HG03095 (cell line): ENCODE results near the gene ACOX3.
A peak's percentile ranks its signal among the peaks of the same experiment; 100 is the strongest.
"Not testable (repeated sequence)": the region's sequence is repeated elsewhere in the genome, so short reads cannot be mapped to it uniquely, and the experiment has no call there.

Source experiments
- ATAC-seq: cut with Tn5 transposase; IDR thresholded peaks from one replicate; pipeline ENCODE4 v1.9.1; 2021; ENCODE audit warnings: moderate library complexity; ENCODE audit not compliant: unreplicated experiment

Gene ACOX3

DNA sequence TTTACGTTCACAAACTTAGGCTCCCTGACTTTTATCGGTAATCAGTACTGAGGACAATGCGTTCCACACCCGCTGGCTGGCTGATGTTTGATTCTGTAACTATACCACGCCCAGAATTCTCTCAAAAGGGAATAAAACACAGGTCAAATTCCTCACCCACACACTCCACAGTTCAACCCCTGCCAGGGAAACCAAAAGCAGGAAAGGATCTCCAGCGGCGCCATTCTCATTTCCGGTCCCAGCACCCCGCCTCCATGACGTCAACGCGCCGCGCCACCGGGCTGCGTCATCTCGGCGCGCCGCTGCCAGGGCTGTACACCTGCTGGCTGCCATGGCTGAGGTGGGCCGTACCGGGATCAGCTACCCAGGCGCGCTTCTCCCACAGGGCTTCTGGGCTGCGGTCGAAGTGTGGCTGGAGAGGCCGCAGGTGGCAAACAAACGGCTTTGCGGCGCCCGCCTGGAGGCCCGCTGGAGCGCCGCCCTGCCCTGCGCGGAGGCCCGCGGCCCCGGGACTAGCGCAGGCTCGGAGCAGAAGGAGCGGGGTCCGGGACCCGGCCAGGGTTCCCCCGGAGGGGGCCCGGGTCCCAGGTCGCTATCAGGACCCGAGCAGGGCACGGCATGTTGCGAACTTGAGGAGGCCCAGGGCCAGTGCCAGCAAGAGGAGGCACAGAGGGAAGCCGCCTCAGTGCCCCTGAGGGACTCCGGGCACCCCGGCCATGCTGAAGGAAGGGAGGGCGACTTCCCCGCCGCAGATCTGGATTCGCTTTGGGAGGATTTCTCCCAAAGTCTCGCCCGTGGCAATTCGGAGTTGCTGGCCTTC is at the start of gene ACOX3, which contains the start of gene TRMT44:
ACOX3 (minus strand) TSS at position 232 of the 820 bp plus-strand sequence. CDS start 24,202 bp downstream, outside the sequence.
TRMT44 (plus strand) TSS at position 286 of the 820 bp plus-strand sequence; CDS start at position 332, 46 bp downstream.
- peak; percentile 81 for ATAC-seq

DNA sequence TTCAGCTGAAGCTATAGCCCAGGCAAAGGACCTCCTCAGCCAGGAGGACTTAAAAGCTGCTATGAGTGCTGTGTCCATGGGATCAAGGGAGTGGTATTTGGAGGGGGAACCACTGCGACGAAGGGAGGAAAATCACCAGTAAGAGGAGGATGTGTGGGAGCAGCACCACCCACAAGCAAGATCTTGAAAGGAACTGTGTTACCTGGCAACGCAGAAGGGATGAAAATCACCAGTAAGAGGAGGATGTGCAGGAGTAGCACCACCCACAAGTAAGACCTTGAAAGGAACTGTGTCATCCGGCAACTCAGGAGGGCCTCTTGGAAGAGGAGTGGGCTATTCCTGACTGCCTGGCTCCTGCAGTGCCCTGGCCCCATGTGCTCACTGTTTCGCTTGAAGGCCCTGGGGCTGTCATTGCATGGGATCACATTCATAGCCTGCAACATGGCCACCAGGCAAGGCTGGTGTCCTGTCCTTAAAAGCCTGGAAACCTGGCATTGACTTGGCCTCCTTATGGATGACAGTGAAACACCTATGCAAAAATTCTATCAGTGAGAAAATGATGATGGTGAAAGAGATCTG is 48.4 kb upstream of the ACOX3 start:
- ATAC-seq: no peak

DNA sequence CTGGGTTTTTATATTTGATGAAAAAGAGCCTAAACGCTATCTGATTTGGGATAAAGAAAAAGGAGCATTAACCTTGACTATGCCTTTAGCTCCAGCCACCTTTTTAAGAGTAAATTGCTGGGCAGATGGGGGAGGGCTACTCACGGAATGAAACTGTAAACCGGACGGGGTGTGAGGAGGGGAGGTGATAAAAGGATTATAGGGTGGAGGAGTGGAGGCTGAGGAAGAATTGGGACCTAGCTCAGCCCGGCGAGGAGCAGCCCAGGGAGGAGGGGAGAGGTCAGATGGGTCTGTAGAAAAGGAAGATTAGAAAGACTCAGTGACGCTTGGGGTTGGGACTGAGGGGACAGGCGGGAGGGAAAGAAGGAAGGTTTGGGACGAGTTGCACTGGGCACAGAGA is 46.1 kb upstream of the ACOX3 start:
- ATAC-seq: not testable (repeated sequence)

DNA sequence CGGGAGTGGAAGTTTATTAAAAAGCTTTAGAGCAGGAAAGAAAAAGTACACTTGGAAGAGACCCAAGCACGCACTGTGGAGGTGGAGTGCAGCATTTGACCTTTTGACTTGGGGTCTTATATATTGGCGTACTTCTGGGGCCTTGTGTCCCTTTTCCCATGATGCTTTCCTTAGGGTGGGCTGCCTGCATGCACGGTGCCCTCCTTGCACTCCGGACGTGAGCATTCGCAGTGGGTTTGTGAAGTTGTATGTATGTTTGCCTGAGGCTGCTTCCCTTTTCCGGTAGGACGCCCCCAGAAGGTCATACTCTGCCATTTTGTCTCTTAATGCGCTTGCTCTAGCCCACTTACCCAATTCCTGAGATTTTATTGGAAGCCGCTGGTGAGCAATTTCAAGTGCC is 39.7 kb upstream of the ACOX3 start:
- no peak for ATAC-seq

DNA sequence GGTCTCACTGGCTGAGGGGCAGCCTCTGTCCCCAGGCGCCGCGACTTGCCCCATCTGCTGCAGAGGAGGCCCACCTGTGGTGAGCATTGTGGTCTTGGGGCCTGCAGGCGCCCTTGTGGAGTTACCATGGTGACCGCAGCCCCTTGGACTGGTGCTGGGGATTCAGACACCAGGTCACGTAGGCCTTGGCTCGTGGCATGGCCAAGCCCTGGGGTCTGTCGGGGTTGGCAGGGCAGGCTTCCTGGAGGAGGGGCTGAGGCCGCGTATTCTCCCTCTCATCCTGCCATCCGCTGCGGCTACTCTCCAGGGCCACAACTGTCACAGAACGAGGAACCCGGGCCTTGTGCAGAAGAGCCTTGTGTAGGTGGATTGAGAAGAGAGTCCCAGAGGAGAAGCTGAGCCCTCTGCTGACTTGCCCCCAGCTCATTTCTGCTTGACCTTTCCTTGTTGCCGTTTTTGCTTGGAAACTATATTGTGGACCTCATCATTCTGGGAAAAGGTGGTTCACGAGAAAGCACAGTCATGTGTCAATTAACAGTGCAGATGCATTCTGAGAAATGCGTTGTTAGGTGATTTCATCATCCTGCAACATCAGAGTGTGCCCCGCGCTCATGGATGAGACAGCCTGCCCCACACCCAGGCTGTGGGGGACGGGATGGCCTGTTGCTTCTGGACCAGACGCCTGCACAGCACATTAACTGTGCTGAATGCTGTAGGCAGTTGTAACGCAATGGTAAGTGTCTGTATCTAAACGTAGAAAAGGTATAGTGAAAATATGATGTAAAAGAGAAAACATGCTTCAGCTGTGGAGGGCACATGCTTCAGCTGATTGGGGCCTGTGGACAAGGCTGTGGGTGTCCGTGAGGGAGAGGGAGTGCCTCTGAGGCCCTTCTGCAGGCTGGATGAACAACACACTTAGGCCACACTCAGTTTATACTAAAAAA is 38.5 kb upstream of the ACOX3 start:
- no peak for ATAC-seq

DNA sequence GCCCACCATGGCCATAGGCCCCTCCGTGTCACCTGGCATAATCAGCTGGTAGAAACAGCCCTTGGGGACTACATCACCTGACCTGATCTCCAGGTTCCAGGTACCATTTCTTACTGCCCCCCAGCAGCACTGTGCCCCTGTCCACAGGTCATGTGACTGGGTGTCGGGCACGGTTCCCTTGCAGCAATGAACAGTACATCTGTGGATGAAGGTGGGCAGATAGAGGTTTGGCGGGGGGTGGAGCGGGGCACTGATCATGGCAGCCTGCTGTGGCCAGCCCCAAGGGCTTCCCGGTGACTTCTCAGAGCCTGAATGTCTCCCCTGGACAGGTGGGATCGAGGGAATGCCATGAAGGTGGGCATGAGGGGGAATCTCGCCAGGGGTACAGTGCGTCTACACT is 37.8 kb upstream of the ACOX3 start:
- no peak for ATAC-seq

DNA sequence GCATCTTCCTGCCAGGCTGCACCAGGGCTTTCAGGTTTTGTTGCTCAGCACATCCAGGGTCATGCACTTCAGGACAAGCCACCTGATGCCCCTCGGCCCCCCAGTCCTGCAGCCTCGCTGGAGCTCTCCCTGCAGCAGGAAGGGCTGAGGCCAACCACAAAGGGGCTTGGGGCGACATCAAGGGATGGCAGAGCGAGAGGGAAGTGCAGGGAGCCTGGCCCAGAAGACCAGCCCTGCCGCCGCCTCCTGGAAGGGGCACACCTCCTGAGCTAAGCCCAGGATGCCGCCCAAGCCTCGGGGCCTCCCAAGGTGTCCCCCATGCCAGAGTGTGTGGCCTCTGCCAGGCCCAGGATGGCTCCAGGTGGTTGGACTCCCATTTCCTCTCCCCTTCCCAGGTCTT is 37.2 kb upstream of the ACOX3 start:
- no peak for ATAC-seq

DNA sequence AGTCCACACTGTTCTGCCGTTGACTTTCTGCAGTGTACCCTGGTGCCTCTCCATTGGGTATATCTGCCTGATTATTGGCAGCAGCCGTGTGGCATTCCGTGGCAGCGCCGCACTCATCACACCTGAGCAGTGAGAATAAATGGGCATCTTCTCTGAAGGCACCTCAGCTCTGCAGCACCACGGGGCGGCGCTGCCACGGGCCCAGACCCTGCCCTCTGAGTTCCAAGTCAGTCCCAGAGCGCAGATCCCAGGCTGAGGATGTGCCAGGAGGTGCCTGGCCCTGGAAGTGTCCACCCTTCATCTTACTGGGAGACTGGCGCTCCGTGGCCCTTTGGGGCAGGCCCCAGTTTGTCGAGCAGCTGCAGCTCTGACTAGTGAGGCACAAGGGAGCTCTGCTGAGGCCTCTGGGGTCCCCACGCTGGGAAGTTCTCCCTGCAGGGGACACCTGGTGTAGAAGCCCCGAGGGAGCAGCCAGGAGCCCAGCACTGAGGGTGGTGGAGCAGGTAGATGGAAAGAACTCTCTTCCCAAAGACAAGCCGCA is 36.6 kb upstream of the ACOX3 start:
- no peak for ATAC-seq

DNA sequence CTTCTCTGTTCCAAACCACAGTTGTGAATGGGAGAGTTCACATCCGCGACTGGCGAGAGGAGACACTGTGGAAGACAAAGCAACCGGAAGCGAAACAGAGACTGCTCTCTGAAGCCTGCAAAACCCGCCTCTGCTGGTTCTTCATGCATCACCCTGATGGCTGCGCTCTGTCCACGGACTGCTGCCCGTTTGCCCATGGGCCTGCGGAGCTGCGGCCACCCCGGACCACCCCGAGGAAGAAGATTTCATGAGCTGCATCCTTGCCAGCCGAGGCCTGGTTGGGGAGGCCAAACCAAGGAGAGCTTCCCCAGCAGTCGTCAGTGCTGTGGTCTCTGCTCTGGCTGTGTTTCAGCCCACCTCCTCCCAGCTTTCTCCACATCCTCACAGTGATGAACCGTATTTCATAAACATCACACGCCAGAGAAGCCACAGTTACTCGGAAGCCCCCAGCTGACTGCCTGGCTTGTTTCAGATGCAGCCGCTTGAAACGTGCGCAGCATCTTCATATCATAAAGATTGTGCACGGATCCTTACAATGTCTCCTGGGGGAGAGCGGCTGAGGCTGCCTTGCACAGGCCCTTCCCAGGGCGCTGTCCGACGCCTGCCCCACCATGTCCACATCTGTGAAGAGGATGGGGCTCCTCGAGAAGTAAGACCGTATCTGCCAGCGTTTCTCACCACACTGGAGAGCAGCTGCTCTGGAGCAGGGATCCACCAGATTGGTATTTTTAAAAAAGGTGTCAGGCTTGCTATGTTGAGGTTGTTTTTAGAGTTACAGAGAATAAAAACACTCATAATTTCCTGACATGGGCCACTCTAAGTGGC is 35.4 kb upstream of the ACOX3 start:
- no peak for ATAC-seq

DNA sequence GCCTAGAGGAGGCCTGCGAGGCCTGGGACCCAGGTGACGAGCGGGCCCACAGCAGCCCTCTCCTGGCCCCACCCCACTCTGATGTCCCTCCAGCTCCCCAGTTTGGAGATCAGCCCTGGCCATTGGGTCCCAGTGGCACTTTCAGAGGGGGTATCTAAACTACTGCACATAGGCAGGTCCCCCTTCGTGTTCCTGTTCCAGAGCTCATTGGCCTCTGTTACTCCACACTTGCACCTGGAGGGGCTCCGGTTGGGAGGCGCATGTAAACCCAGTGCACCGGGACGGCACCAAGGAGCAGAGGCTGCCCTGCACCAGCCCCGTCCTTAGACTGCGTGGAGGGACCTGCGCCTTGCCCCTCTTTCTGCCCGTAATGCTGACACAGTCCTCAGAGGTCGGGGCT is 34.3 kb upstream of the ACOX3 start:
- no peak for ATAC-seq

DNA sequence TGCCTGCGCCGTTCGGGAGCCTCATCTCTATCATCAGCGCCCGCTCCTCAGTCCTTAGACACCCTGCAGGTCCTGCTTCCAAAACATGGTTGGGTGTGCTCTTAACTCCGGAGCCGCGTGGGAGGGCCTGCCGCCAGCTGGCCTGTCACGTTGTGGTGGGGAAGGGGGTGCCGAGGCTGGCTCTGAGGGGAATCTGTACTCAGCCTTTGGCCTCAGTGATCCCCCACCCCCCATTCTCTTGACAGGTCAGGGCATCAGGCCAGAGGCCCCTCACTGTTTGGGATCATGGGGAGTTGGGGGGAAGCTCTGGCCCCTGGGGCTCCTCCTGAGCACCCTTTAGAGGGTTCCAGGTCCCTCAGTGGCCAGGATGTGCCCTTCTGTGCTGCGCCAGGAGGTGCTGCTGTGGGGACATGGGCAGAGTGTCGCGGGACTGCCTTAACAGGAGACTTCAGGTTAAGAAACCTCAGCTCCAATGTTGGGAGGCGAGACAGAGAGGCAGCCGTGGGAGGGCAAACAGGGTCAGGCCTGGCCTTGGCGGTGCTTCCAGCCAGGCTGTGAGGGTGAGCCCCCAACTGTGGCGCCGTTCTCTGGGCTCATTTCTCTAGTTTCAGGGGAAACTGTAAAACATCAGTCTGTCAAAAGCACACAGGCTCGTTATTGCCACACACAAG is 33.5 kb upstream of the ACOX3 start:
- ATAC-seq: no peak

DNA sequence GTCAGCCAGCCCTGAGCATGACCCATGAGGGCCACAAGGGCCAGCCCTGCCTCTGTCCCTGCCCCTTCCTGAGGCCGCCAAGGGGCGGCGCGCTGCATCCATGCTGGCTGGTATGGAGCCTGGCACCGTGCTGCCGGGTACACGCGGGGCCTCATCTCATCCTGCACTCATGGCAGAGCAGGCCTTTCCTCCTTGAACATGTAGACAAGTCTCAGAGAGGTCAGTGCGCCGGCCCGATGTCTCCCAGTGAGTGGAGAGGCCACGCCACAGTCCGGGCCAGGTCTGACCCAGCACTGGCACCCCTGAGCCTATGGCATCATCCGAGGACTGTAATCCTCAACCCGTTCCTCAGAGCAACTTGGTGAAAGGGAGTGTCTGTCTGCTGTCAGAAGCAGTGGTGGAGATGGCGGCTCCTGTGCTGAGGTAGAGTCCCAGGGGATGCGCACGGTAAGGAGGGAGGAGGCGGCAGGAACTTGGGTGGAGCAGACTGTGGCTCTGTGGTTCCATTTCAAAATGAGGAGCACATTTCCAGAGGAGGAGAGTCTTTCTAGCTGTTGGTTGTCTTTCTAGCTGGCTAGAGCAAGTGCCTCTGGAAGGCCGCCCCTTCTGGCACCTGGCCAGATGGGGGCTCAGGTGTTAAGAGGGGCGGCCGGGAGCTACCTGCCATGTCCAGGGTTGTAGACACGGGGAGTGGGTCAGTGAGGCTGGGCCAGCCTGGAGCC is 32.8 kb upstream of the ACOX3 start:
- no peak for ATAC-seq

DNA sequence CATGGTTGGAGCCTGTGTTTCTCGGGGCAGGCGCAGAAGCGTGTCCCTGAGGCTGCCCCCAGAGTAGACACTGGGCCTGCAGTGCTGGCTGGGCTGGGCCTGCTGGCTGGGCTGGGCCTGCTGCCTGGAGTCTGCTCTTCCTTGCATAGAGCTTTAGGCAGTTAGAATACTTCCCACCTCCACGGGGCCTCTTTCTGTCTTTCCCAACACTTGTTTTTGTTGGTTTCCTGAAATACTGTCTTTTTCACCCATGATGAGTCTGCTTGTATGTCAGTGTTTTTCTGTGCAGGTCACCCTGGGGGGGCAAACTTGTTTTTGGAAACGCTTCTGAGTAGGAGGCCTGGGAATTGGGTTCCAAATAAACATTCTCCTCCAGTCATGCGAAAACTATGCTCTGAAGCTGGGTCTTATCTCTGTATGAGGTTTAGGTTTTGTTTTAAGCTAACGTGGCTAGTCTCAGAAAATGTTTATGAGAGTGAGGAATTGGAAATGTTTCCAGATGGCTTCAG is 32.2 kb upstream of the ACOX3 start:
- no peak for ATAC-seq

DNA sequence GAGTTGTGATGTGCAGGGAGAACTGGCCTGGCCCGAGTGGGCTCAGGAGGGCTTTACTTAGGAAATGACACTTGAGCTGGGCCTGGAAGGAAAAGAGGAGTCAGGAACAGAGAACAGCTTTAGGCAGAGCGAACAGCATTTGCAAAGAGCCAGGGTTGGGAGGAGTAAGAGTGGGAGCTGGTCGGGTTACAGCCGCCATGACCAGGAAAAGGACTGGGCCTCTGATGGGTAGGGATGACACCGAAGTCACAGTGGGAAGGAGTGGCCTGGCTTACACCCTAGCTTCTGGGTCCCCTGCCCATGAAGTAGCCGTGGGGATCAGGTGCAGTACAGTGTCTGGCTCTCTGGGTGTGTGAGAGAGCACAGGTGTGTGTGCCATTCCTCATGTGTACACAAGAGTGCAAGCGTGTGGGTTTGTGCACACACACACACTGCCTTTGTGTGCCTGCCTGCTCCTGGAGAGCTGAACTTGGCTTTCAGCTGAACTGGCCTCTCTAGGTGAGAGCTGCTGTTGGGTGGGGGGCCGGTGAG is 31.7 kb upstream of the ACOX3 start:
- no peak for ATAC-seq

DNA sequence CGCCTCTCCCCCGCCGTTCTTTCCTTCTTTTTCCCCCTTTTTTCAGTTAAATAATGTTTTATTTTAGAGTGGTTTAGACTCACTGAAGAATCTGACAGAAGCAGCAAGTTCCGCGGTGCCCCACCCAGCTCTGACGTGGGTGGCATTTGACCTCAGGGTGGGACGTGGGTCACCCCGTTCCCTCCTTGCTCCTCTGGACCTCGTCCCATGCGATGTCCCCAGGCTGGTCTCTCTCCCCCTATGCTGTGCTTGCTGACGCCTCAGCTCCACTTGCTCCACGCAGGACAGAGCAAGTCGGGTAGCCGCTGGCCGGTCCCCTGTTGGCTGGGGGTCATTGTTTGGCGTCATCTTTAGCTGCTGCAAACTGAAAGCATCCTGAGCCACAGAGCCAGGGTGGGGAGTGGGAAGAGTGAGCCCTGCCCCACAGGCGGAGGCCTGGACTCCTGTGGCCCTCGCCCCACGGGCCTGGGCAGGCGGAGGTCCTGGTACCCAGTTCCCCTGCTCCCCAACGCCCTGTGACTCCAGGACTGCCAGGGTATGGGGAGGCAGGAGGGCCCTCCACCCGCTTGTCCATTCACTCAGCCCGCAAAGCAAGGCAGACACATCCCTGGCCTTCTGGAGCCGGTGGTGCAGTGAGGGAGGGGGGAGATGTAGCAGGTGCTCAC is 30.8 kb upstream of the ACOX3 start:
- no peak for ATAC-seq

DNA sequence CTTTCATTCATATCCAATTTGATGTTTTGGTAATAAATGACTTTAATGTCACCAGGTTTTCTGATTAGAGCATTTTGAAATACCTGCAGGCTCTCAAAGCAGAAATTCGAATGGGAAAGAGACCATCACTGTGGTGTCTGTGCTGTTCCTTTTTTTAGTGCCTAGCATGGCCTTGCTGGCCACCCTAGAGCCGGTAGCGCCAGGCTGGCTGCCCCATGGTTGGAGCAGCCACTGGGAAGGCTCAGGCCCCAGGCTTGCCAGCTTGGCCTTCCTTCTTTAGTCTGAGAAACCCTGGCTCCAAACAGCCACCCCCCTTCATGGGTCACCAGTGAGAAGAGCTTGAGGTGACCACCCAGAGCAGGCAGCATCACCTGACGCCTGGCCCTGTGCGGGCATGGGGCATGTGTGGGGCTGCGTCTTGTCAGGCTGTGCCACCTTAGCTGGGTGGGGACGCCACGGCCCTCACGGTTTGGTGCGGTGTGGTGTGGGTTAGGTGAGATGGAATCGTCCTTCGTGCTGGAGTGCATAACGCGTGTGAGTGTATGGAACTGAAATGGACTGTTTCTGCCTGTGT is 30.0 kb upstream of the ACOX3 start:
- no peak for ATAC-seq

DNA sequence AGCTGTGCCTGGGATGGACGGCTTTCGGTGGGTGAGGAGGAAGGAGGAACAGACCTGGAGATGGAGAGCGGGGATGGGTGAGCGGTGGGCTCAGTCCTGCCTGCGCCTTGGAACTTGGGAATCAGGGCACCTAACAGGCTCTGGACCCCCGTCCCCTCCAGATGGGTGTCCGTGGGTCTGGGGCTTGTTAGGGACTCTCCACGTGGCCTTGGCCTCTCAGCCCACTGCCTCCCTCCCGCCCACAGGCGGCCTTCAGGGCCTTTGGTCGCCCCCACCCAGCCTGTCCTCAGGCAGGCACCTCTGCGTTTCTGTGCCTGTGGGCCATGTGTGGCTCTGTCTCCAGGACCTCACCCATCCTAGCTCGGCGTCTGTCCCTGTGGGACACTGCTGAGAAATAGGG is 29.0 kb upstream of the ACOX3 start:
- ATAC-seq: no peak
